Panc1 (cell line): ENCODE data around the gene RAG1.

Experiments
- POLR2AphosphoS5 ChIP-seq: IDR thresholded peaks from 2 replicates; pipeline ENCODE4 v1.6.1; 2012; ENCODE audit warnings: mild to moderate bottlenecking, low read depth, low read length, moderate library complexity
- SIN3A ChIP-seq: IDR thresholded peaks from 2 replicates; pipeline ENCODE4 v1.6.1; 2012; ENCODE audit warnings: low read depth, mild to moderate bottlenecking, low read length, moderate library complexity, borderline replicate concordance; ENCODE audit not compliant: insufficient read depth
- TF ChIP-seq, protein P1 (sequence below): fragments of 450-650 bp; IDR thresholded peaks from 2 replicates; pipeline ENCODE4 v1.5.1; 2017; ENCODE audit warnings: mild to moderate bottlenecking

- TF ChIP-seq, protein P1, sequence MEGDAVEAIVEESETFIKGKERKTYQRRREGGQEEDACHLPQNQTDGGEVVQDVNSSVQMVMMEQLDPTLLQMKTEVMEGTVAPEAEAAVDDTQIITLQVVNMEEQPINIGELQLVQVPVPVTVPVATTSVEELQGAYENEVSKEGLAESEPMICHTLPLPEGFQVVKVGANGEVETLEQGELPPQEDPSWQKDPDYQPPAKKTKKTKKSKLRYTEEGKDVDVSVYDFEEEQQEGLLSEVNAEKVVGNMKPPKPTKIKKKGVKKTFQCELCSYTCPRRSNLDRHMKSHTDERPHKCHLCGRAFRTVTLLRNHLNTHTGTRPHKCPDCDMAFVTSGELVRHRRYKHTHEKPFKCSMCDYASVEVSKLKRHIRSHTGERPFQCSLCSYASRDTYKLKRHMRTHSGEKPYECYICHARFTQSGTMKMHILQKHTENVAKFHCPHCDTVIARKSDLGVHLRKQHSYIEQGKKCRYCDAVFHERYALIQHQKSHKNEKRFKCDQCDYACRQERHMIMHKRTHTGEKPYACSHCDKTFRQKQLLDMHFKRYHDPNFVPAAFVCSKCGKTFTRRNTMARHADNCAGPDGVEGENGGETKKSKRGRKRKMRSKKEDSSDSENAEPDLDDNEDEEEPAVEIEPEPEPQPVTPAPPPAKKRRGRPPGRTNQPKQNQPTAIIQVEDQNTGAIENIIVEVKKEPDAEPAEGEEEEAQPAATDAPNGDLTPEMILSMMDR: no peak
- TF ChIP-seq POLR2AphosphoS5 (no peak), SIN3A (no peak)
Measured at GRCh38 chr11:36534276-36534840, 33.4 kb upstream of the RAG1 start.
